GM08714 (cell line): ENCODE data around the gene CPNE2.
"Not testable (repeated sequence)": the region's sequence is repeated elsewhere in the genome, so short reads cannot be mapped to it uniquely, and the experiment has no call there.

Experiments used
- H3K4me3 ChIP-seq: fragments of 200-500 bp; sonication (Bioruptor generic); 2 replicates; pipeline ENCODE4 v1.5.1; 2014; ENCODE audit warnings: mild to moderate bottlenecking, low read length, inconsistent platforms
- ZNF274 ChIP-seq: IDR thresholded peaks from 2 replicates; pipeline ENCODE4 v1.6.1; 2012; ENCODE audit warnings: mild to moderate bottlenecking, low read depth, low read length

The CPNE2 gene

GRCh38 chr16:57100445-57100844 lies 8.1 kb downstream of the CPNE2 start:
- no peak overlapping the region for H3K4me3 ChIP-seq
- TF ChIP-seq ZNF274, result no peak

- TF ChIP-seq ZNF274, result no peak
- H3K4me3 ChIP-seq, result no peak overlapping the region
Observed at GRCh38 chr16:57102888-57103851, 10.8 kb downstream of the CPNE2 start.

GRCh38 chr16:57104706-57105105 lies 12.3 kb downstream of the CPNE2 start:
- no peak overlapping the region for H3K4me3 ChIP-seq
- no peak for TF ChIP-seq ZNF274

GRCh38 chr16:57105184-57105583 lies 12.8 kb downstream of the CPNE2 start:
- TF ChIP-seq ZNF274, result no peak
- no peak overlapping the region for H3K4me3 ChIP-seq

GRCh38 chr16:57106767-57107166 lies 14.4 kb downstream of the CPNE2 start:
- no peak for TF ChIP-seq ZNF274
- H3K4me3 ChIP-seq, result no peak overlapping the region

GRCh38 chr16:57107321-57107922 lies 15.0 kb downstream of the CPNE2 start:
- no peak for TF ChIP-seq ZNF274
- no peak overlapping the region for H3K4me3 ChIP-seq

- no peak overlapping the region for H3K4me3 ChIP-seq
- TF ChIP-seq ZNF274, result no peak
Observed at GRCh38 chr16:57108432-57108831, 16.0 kb downstream of the CPNE2 start.

- not testable (repeated sequence) for H3K4me3 ChIP-seq
Observed at GRCh38 chr16:57109259-57110105, 17.1 kb downstream of the CPNE2 start.

- no peak overlapping the region for H3K4me3 ChIP-seq
- no peak for TF ChIP-seq ZNF274
Observed at GRCh38 chr16:57110937-57111336, 18.6 kb downstream of the CPNE2 start.

- TF ChIP-seq ZNF274, result no peak
- no peak overlapping the region for H3K4me3 ChIP-seq
Observed at GRCh38 chr16:57111420-57111819, 19.0 kb downstream of the CPNE2 start.

- TF ChIP-seq ZNF274, result no peak
- no peak overlapping the region for H3K4me3 ChIP-seq
Observed at GRCh38 chr16:57112403-57113041, 20.1 kb downstream of the CPNE2 start.

- H3K4me3 ChIP-seq, result no peak overlapping the region
- no peak for TF ChIP-seq ZNF274
Observed at GRCh38 chr16:57113042-57113453, 20.7 kb downstream of the CPNE2 start.

- no peak overlapping the region for H3K4me3 ChIP-seq
- TF ChIP-seq ZNF274, result no peak
Observed at GRCh38 chr16:57113664-57114063, 21.3 kb downstream of the CPNE2 start.

GRCh38 chr16:57115168-57115513 lies 22.8 kb downstream of the CPNE2 start:
- H3K4me3 ChIP-seq, result no peak overlapping the region
- no peak for TF ChIP-seq ZNF274
